GM12878 (cell line): ENCODE data around the gene RB1.

Source experiments
- CBFB ChIP-seq: IDR thresholded peaks from 2 replicates; pipeline ENCODE4 v1.6.1; 2016; ENCODE audit warnings: antibody characterized with exemption, low read depth
- CREB1 ChIP-seq: IDR thresholded peaks from 2 replicates; pipeline ENCODE4 v1.6.1; 2012; ENCODE audit warnings: low read depth, mild to moderate bottlenecking, inconsistent platforms
- CREM ChIP-seq: IDR thresholded peaks from 2 replicates; pipeline ENCODE4 v1.6.1; 2014; ENCODE audit warnings: antibody characterized with exemption, low read depth
- CTCF ChIP-seq, 3 experiments: IDR thresholded peaks in 2 of 3; conservative IDR thresholded peaks in 1 of 3; 2 replicates each; pipeline ENCODE4 v1.5.1; 2011; ENCODE audit warnings: low read depth in 3 of 3, low read length in 3 of 3, mild to moderate bottlenecking in 3 of 3, control low read depth in 2 of 3, moderate library complexity in 2 of 3, inconsistent platforms in 1 of 3, mixed read lengths in 1 of 3; ENCODE audit not compliant: control insufficient read depth in 2 of 3, insufficient read depth in 1 of 3; ENCODE audit errors: extremely low read depth in 1 of 3
- EP300 ChIP-seq, 2 experiments: fragments of 150-350 bp in 1 of 2; IDR thresholded peaks; 2 replicates each; pipeline ENCODE4 v1.6.1; 2011 to 2012; ENCODE audit warnings: low read depth in 2 of 2, low read length in 2 of 2, borderline replicate concordance in 1 of 2, improper control_type of control experiment in 1 of 2, inconsistent platforms in 1 of 2; ENCODE audit not compliant: control insufficient read depth in 1 of 2
- GABPA ChIP-seq: IDR thresholded peaks from 2 replicates; pipeline ENCODE4 v1.6.1; 2014; ENCODE audit warnings: antibody characterized with exemption, low read depth, mild to moderate bottlenecking, inconsistent platforms
- KDM1A ChIP-seq: fragments of 200-600 bp; sonication (generic); IDR thresholded peaks from 2 replicates; pipeline ENCODE4 v1.6.1; 2016; ENCODE audit warnings: borderline replicate concordance
- PKNOX1 ChIP-seq: fragments of 450-650 bp; IDR thresholded peaks from 2 replicates; pipeline ENCODE4 v1.6.1; 2016; ENCODE audit warnings: mild to moderate bottlenecking
- POLR2A ChIP-seq: IDR thresholded peaks from 2 replicates; pipeline ENCODE4 v1.6.1; 2011; ENCODE audit warnings: low read depth, mild to moderate bottlenecking, low read length
- SMC3 ChIP-seq: IDR thresholded peaks from 2 replicates; pipeline ENCODE4 v1.6.1; 2011; ENCODE audit warnings: low read length, improper control_type of control experiment, borderline replicate concordance
- SP1 ChIP-seq: IDR thresholded peaks from one replicate; pipeline ENCODE4 v1.6.1; 2011; ENCODE audit warnings: low read depth, low read length

GRCh38 chr13:48518083-48518482 is 214.5 kb downstream of the RB1 start:
- no peak for TF ChIP-seq SMC3
- TF ChIP-seq POLR2A, result no peak
- TF ChIP-seq GABPA, result no peak
- TF ChIP-seq CBFB, result no peak
- TF ChIP-seq CREM, result no peak
- TF ChIP-seq CTCF (IDR thresholded peaks at IDR 0.05 in 2 of 3, conservative IDR thresholded peaks at IDR 0.05 in 1 of 3; ENCODE audit: control insufficient read depth in 2 of 3, extremely low read depth in 1 of 3, insufficient read depth in 1 of 3, low read depth in 3 of 3, low read length in 3 of 3), result no peak
- TF ChIP-seq SP1, result no peak
- no peak for TF ChIP-seq KDM1A
- no peak for TF ChIP-seq EP300 (IDR thresholded peaks at IDR 0.05; ENCODE audit: borderline replicate concordance in 1 of 2, control insufficient read depth in 1 of 2, low read depth in 2 of 2, low read length in 2 of 2)
- no peak for TF ChIP-seq CREB1
- no peak for TF ChIP-seq PKNOX1
